Islet of Langerhans (tissue), 1 donor: Measurements from ENCODE around the gene SCAPER.

Experiments used
- FAIRE-seq: peaks from one replicate; lab custom pipeline; 2011; peaks lifted over from hg19 to GRCh38; lab: Jason Lieb, UNC

The SCAPER gene

DNA sequence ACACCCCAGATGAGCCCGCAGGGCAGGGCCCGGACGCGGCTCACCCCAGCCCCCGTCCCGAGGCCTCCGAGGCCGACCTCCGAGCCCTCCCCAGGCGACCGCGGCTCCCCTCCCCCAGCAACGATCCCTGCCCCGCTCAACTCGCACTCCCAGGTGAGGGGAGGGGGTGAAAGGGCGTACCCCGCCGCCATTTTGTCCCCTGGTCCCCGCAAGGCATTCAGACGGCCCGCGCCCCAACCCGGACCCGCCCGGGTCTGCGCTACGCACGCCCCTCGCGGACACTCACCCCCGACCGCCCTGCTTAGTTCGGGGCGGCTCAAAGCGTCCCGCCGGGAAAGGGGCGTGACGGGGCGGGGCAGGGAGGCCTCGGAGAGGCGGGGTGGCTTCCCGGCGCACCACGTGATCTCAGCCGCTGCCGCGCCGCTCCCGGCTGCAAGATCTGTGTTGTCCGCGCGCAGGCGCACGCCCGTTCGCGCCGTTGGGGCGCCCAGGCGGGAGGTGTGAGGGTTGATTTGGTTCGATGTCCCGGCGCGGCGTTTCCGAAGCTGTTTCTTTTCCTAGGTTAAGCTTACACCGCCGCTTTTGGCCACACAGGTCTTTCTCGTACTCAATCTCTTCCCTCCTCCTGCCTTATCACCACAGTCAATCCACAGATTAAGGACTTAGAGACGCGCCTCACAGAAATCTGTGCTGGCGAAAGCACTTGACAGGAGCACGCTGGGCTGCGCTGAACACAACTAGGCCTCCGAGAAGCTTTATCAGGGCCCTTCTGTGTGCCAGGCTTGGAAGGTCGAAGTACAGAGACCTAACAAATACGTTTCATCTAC, at the start of gene SCAPER:
TSS of gene SCAPER (minus strand) at position 328 of the 827 bp plus-strand sequence. CDS start 21,523 bp downstream, outside the sequence.
- no peak for FAIRE-seq

DNA sequence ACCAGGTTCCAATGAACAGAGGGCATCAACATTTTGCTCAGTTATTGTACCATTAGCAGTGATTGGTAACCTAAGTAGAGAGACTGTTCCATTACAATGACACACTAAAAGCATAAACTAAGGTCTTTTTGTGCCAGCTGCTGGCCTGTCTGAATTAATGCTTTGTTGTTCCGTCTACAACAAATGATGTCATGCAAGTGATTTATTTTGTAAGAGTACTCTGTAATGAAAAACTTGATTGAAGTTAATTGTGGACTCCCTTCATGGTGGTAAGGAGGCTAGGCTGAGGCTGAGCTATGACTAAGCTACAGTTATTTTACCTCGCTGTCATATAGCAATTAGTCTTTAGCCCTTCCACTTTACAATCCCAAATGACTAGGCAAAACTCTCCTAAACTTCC, 49.6 kb upstream of the SCAPER start:
- no peak for FAIRE-seq

GRCh38 chr15:76953913-76954312, 48.8 kb upstream of the SCAPER start:
- no peak for FAIRE-seq

DNA sequence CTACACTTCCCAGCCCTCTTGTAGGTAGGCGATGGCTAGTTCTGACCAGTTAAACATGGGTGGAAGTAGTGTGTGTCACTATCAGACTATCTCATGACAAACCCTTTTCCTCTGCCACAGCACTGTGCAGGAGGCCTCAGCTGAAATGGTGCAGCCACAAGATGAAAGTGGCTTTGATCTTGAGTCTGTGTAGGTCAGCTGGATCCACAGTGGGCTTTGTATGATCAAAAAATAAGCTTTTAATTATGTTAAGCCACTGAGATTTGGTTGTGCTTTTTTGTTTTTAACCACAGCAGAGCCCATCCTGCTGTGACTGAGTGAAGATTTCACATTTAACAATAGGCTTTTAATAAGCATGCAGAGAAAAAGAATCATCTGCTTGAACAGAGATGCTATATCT, 46.1 kb upstream of the SCAPER start:
- FAIRE-seq: no peak

DNA sequence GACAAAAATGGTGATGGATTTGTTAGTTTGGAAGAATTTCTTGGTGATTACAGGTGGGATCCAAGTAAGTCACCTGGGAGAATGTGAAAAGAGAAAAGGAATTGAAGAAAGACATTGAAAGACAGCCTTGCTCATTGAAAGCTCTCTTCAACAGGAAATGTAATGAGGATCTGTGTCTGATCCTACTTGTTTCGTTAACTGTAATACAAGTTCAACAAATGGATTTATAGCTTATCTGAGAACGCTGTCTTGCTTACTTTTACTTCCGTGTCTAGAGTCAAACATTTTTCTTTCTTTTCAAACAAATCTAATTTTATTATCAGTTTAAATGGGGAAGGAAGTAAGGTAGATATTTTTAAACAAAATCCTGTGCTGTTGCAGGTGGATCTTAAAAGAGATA, 42.3 kb upstream of the SCAPER start:
- FAIRE-seq: no peak

DNA sequence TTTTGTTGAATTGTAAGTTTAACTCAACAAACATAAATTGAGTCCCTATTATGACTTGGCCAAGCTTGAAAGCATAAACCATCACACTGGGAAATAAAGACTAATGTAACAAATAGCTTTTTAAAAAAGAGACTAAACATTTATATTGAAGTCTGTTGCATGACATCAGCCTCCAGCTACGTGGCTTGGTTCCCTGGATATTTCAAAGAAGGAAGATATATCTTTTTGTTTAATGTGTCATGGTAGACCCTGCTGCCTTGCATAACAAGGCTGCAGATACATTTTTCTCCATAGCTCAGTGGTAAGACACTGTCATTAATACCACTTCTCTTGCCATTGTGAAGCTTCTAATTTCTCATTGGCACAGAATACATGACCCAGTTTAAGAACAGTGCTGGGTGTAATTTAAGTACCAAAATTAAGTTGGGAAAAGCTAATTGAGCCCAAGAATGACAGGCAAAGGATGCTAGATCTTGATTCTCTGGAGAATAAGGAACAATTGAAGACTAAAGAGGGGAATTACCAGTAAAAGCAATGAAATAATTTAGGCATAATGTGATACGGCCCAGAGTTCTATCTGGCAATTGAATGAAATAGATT, 40.5 kb upstream of the SCAPER start:
- FAIRE-seq: no peak

- no peak for FAIRE-seq
Observed at GRCh38 chr15:76942331-76942730, 37.2 kb upstream of the SCAPER start.

GRCh38 chr15:76941636-76942035, 36.5 kb upstream of the SCAPER start:
- no peak for FAIRE-seq

- no peak for FAIRE-seq
Observed at GRCh38 chr15:76939715-76940114, 34.6 kb upstream of the SCAPER start.

- no peak for FAIRE-seq
Observed at GRCh38 chr15:76938752-76939151, 33.6 kb upstream of the SCAPER start.

DNA sequence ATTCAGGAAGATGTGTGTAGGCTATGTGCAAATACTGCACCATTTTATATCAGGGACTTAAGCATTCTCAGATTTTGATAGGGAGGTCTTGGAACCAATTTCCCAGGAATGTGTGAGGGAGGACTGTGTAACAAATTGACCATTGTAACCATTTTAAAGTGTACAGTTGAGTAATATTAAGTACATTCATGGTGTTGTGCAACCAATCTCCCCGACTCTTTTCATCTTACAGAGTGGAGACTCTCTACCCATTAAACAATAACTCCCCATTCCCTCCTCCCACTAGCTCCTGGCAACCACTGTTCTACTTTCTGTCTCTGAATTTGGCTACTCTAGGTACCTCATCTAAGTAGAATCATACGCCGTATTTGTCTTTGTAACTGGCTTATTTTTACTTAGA, 31.5 kb upstream of the SCAPER start:
- no peak for FAIRE-seq

GRCh38 chr15:76935620-76936019, 30.5 kb upstream of the SCAPER start:
- FAIRE-seq: no peak

GRCh38 chr15:76932135-76932966, 27.2 kb upstream of the SCAPER start:
- FAIRE-seq: no peak

DNA sequence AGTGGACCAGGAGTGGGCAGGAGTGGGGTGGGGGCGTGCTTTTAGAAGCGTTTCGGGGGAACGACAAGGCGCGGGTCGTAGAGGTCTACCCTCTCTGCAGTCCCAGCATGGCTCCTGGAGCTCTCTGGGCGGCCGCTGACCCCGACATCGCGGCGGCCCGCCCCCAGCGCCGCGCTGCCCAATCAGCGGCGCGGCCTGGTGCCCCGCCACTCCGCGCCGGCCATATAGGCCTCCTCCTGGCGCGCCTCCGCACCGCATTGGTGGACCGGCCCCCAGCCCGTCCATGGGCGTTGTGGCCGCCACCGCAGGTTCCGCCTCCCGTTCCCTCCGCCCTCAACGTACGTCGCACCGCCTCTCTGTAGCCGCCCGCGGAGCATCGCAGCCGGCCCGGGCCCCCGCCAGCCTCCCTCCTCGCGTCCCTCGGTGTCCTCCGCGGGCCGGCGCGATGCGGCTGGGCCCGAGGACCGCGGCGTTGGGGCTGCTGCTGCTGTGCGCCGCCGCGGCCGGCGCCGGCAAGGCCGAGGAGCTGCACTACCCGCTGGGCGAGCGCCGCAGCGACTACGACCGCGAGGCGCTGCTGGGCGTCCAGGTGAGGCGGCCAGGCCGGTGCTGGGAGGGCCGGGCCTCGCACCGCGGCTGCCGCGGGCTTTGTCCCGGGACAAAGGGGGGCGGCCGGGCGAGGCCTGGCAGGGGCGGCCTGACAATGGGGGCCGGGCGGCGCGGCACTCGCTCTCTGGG, 26.4 kb upstream of the SCAPER start, which contains the start of gene RCN2:
TSS of gene RCN2 (plus strand) at position 353 of the 738 bp plus-strand sequence. CDS start at position 446, 93 bp downstream.
- FAIRE-seq: no peak

- no peak for FAIRE-seq
Observed at GRCh38 chr15:76930831-76931396, 25.8 kb upstream of the SCAPER start.

- no peak for FAIRE-seq
Observed at GRCh38 chr15:76929011-76929760, 24.0 kb upstream of the SCAPER start.

DNA sequence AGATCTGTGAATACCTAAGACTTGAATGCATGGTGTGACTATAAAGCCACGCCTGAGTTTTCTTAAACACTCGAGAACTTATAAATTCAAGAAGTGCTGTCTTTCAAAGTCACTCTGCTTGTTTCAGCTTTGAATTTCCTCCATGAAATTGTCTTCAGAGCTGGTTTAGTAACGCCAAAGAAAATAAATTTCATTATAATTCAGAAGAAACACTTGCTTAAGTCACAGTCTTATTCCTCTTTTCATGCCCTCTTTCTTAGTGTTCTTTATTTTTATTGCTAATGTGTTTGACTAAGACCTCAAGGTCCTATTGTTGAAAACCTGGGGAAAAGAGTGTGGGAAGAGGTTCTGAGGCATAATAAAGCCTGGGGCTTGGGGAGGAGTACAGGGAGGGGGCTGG, 23.1 kb upstream of the SCAPER start:
- FAIRE-seq: no peak

DNA sequence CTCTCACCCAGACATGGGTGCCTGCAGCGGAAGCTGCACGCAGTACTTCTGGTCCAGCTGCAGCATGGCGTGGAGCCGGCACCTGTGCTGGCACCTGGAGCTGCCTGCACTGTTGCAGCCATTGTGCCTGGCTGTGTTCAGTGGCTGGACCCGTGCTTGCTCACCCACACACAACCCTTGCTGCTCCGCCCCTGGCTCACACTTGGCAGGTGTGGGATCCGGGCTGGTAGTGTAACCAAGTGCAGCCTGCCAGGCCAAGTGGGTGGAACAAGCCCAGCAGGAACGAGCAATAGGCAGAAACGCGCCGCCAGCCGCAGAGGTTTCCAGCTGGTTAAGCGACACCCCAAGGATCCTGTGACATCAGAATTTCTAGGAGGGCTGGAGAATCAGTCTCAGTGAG, 11.2 kb upstream of the SCAPER start:
- FAIRE-seq: no peak

DNA sequence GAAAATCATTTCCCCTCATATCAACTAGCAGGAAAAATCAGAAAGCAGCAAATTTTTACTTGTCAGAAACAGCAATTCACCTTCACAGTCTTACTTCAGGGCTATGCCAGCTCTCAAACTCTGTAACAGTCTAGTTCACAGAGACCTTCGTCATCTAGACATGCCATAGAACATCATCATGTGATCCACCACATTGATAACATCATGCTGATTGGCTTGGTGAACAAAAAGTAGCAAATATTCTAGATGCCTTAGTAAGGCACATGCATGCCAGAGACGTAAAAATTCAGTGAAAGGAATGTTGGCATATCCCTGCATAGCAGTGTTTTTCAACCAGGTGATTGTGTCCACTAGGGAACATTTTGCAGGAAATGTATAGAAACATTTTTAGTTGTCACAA, 8.6 kb upstream of the SCAPER start:
- FAIRE-seq: no peak

DNA sequence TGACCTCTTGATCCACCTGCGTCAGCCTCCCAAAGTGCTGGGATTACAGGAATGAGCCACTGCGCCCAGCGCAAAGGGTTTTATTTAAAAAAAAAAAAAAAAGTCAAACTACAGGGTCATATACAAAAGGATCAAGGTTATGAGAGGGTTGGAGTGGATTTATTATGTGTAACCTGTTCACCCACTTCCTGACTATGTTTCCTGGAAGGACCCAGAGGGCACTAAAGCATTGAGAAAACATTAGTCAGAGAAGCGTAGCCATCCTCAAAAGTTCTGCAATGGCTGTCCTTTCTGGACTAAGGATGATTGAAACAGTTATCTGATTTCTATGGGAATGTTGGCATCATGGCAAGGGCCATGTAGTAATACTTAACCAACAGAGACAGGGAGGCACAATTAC, 7.3 kb upstream of the SCAPER start:
- no peak for FAIRE-seq

- FAIRE-seq: no peak
Observed at GRCh38 chr15:76905855-76906254, 715 bp upstream of the SCAPER start.
